K562 (cell line): Measurements from ENCODE around the gene INTS1. TPM values are rescaled to one million over a fixed set of nuclear protein-coding genes. Genes with fewer than 3 reads are reported as not detected.

Experiments used
- CCNT2 ChIP-seq: IDR thresholded peaks from 2 replicates; pipeline ENCODE4 v1.6.1; 2011; ENCODE audit warnings: borderline replicate concordance, low read depth, mild to moderate bottlenecking, moderate library complexity, mixed read lengths, low read length; ENCODE audit not compliant: insufficient read length; ENCODE audit errors: extremely low read depth
- DMBX1 ChIP-seq: fragments of 250-450 bp; sonication (Bioruptor Pico); IDR thresholded peaks from 2 replicates; pipeline ENCODE4 v1.8.0; 2022; ENCODE audit warnings: inconsistent platforms, mild to moderate bottlenecking, moderate library complexity, borderline replicate concordance
- KDM1A ChIP-seq, 2 experiments: fragments of 450-650 bp; IDR thresholded peaks; 2 replicates each; pipeline ENCODE4 v1.6.1; 2016; ENCODE audit warnings: mild to moderate bottlenecking in 2 of 2
- NONO ChIP-seq, 2 experiments: fragments of 200-400 bp in 1 of 2; fragments of 450-650 bp in 1 of 2; formaldehyde crosslinking in 1 of 2; IDR thresholded peaks; 2 replicates each; pipeline ENCODE4 v1.6.1; 2017; ENCODE audit warnings: low read depth in 2 of 2, mild to moderate bottlenecking in 2 of 2, moderate library complexity in 2 of 2, low read length in 1 of 2
- SAFB2 ChIP-seq: fragments of 200-400 bp; formaldehyde crosslinking; IDR thresholded peaks from 2 replicates; pipeline ENCODE4 v1.6.1; 2018; ENCODE audit warnings: borderline replicate concordance, low read length, low read depth, moderate library complexity; ENCODE audit not compliant: severe bottlenecking
- SMARCB1 ChIP-seq: IDR thresholded peaks from 2 replicates; pipeline ENCODE4 v1.6.1; 2011; ENCODE audit warnings: improper control_type of control experiment, low read depth; ENCODE audit not compliant: insufficient read length
- STAG1 ChIP-seq: sonication (generic); formaldehyde crosslinking; IDR thresholded peaks from 2 replicates; pipeline ENCODE4 v1.5.0; 2020; ENCODE audit warnings: missing genetic modification reagents, borderline replicate concordance
- VEZF1 ChIP-seq: fragments of 200-800 bp; sonication (Bioruptor generic); IDR thresholded peaks from 2 replicates; pipeline ENCODE4 v1.6.1; 2017; ENCODE audit warnings: missing genetic modification characterization, missing compliant biosample characterization
- ZNF668 ChIP-seq: fragments of 250-450 bp; sonication (Bioruptor Pico); IDR thresholded peaks from 2 replicates; pipeline ENCODE4 v1.8.0; 2022; ENCODE audit warnings: mild to moderate bottlenecking, inconsistent platforms
- ZNF717 ChIP-seq: fragments of 250-450 bp; sonication (Bioruptor Pico); IDR thresholded peaks from 2 replicates; pipeline ENCODE4 v1.5.0; 2021
- polyA plus RNA-seq, 8 experiments: library from polyadenylated mRNA; depleted of rRNA in 4 of 8; stranded (reverse) in 5 of 8; unstranded in 3 of 8; fragments of >200 nt; fragmentation: Nextera tagmentation in 2 of 8; fragmentation: Illumina TruSeq in 1 of 8; extraction: Ambion mirVana in 2 of 8; extraction: Trizol in 1 of 8; gene quantifications; 2 replicates each; pipeline versions ENCODE4 v1.2.1 to v1.2.3, GENCODE V29; 2011 to 2014; ENCODE audit warnings: inconsistent platforms in 1 of 8, missing spikeins in 1 of 8
- total RNA-seq, 7 experiments: library from RNA; depleted of rRNA in 6 of 7; stranded (reverse); fragments of >200 nt in 6 of 7; fragmentation: Illumina TruSeq in 2 of 7; extraction: Trizol in 2 of 7; gene quantifications; 2 replicates each; pipeline versions ENCODE4 v1.2.1 to v1.2.3, GENCODE V29; 2011 to 2021; ENCODE audit warnings: low replicate concordance in 1 of 7
- TF ChIP-seq, protein P1 (sequence below): fragments of 250-450 bp; sonication (Bioruptor Pico); IDR thresholded peaks from 2 replicates; pipeline ENCODE4 v1.4.0; 2020; ENCODE audit warnings: mild to moderate bottlenecking, moderate library complexity, borderline replicate concordance
- TF ChIP-seq, protein P2 (sequence below): sonication (generic); formaldehyde crosslinking; IDR thresholded peaks from 2 replicates; pipeline ENCODE4 v1.8.0; 2022; ENCODE audit warnings: mild to moderate bottlenecking, missing genetic modification reagents

The INTS1 gene
- total and polyA plus RNA-seq, 9 of the 15 experiments (the other 6 are each of a cell fraction or from before 2014, with no cell fraction given) = 0.34 to 119 (median 18.5) TPM

GRCh38 chr7:1473864-1474512 is 30.2 kb downstream of the INTS1 start (continued):
- TF ChIP-seq, protein P1, sequence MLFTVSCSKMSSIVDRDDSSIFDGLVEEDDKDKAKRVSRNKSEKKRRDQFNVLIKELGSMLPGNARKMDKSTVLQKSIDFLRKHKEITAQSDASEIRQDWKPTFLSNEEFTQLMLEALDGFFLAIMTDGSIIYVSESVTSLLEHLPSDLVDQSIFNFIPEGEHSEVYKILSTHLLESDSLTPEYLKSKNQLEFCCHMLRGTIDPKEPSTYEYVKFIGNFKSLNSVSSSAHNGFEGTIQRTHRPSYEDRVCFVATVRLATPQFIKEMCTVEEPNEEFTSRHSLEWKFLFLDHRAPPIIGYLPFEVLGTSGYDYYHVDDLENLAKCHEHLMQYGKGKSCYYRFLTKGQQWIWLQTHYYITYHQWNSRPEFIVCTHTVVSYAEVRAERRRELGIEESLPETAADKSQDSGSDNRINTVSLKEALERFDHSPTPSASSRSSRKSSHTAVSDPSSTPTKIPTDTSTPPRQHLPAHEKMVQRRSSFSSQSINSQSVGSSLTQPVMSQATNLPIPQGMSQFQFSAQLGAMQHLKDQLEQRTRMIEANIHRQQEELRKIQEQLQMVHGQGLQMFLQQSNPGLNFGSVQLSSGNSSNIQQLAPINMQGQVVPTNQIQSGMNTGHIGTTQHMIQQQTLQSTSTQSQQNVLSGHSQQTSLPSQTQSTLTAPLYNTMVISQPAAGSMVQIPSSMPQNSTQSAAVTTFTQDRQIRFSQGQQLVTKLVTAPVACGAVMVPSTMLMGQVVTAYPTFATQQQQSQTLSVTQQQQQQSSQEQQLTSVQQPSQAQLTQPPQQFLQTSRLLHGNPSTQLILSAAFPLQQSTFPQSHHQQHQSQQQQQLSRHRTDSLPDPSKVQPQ (CRISPR knock-in tag) = peak; percentile 52; the same call in 1 of the 2 replicates
- TF ChIP-seq NONO (IDR thresholded peaks at IDR 0.05; ENCODE audit: low read depth in 2 of 2, low read length in 1 of 2) (peak in 1 of 2 experiments; percentile 71; a peak in 1 of 4 replicates), SMARCB1 (no peak), KDM1A (IDR thresholded peaks at IDR 0.05) (no peak), DMBX1 (CRISPR knock-in tag) (0 out of 2 replicates have a peak, but pooled peaks have one; percentile 27), STAG1 (CRISPR knock-in tag) (peak; percentile 86), ZNF717 (CRISPR knock-in tag) (no peak), CCNT2 (peak; percentile 18), VEZF1 (CRISPR knock-in tag) (peak; percentile 43; the same call in 1 of the 2 replicates), SAFB2 (no peak), ZNF668 (no peak)
- TF ChIP-seq, protein P2, sequence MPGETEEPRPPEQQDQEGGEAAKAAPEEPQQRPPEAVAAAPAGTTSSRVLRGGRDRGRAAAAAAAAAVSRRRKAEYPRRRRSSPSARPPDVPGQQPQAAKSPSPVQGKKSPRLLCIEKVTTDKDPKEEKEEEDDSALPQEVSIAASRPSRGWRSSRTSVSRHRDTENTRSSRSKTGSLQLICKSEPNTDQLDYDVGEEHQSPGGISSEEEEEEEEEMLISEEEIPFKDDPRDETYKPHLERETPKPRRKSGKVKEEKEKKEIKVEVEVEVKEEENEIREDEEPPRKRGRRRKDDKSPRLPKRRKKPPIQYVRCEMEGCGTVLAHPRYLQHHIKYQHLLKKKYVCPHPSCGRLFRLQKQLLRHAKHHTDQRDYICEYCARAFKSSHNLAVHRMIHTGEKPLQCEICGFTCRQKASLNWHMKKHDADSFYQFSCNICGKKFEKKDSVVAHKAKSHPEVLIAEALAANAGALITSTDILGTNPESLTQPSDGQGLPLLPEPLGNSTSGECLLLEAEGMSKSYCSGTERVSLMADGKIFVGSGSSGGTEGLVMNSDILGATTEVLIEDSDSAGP (CRISPR knock-in tag) = peak; percentile 66; the same call in 1 of the 2 replicates
